ENCODE results near the gene GPR108.

GRCh38 chr19:6706633-6706958, 30.8 kb downstream of the GPR108 start:
- TF ChIP-seq EP300 (conservative IDR thresholded peaks at IDR 0.05; ENCODE audit: poor library complexity, severe bottlenecking) (no peak), CTCF (IDR thresholded peaks at IDR 0.05; ENCODE audit: poor library complexity, severe bottlenecking) (no peak), EZH2 (IDR thresholded peaks at IDR 0.05; ENCODE audit: borderline replicate concordance, insufficient read depth, low read length, poor library complexity, severe bottlenecking) (no peak), SMC3 (conservative IDR thresholded peaks at IDR 0.05; ENCODE audit: poor library complexity) (no peak), MXI1 (conservative IDR thresholded peaks at IDR 0.05; ENCODE audit: poor library complexity, severe bottlenecking) (no peak), RAD21 (conservative IDR thresholded peaks at IDR 0.05) (no peak), POLR2AphosphoS5 (IDR thresholded peaks at IDR 0.05) (no peak), REST (IDR thresholded peaks at IDR 0.05; ENCODE audit: borderline replicate concordance) (no peak), TAF1 (IDR thresholded peaks at IDR 0.05; ENCODE audit: low read depth) (no peak)
